ENCODE measurements around the gene LMOD3. TPM values are rescaled to one million over a fixed set of nuclear protein-coding genes. Genes with fewer than 3 reads are reported as not detected.
A peak's percentile ranks its signal among the peaks of the same experiment; 100 is the strongest.

Gene LMOD3
- total and polyA plus RNA-seq, 3 donors from 2014 or later = 0.55 TPM; not detected in 2

DNA sequence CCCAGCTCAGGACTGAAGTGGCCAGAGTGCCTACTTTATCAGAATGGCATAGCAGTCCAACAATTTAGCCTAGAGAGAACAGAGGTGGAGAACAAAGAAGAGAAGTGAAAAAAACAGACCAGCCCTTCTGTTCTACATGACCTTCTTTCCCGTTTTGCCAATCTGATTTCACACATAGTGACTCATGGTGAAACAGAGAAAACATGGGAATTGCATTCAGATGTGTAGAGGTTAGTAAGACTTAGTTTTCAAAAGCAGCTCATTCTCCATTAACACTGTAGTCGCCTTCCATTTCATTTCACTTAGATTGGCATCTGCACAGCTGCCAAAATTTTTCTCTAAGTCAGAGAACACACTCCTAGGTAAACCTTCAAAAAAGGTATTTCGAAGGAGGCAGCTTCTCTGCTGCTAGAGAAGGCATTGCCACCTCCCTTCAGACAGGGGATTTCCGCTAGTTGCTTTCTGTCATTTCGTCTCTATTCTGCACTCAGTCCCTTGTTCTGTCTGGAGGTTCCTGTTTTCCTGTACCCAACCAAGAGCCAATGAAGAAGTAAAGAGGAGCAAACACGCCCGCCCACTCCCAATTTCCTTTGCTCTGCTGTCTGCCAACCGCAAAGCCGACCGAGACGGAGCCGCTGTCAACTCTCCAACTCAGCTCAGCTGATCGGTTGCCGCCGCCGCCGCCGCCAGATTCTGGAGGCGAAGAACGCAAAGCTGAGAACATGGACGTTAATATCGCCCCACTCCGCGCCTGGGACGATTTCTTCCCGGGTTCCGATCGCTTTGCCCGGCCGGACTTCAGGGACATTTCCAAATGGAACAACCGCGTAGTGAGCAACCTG lies 37.8 kb downstream of the LMOD3 start, which contains the start of gene ARL6IP5:
TSS of gene ARL6IP5 (plus strand) at position 612 of the 842 bp plus-strand sequence. CDS start at position 723, 111 bp downstream.
- Histone ChIP-seq H3K27ac (peak within 1 kb of the TSS; percentile 82 to 84), H3K4me1 (peaks cover 41% of the 10 kb centered on the region), H3K36me3 (ENCODE audit: low read depth, missing control alignments) (no peaks in the 10 kb centered on the region), H3K27me3 (no peaks in the 10 kb centered on the region), H3K4me3 (peak within 1 kb of the TSS; percentile 77 to 83), H3K9me3 (no peaks in the 10 kb centered on the region)
- WGBS, 2 donors = 3 to 12% methylated on average over 5 to 32 of the region's 32 CpGs
- peak; percentile 97 for DNase-seq
- intact Hi-C loops (cut with DNase I; ENCODE audit: low total_unique reads) = no loop called here
- peak; percentile 4 for TF ChIP-seq POLR2A (IDR thresholded peaks at IDR 0.05)
- TF ChIP-seq, protein P1, sequence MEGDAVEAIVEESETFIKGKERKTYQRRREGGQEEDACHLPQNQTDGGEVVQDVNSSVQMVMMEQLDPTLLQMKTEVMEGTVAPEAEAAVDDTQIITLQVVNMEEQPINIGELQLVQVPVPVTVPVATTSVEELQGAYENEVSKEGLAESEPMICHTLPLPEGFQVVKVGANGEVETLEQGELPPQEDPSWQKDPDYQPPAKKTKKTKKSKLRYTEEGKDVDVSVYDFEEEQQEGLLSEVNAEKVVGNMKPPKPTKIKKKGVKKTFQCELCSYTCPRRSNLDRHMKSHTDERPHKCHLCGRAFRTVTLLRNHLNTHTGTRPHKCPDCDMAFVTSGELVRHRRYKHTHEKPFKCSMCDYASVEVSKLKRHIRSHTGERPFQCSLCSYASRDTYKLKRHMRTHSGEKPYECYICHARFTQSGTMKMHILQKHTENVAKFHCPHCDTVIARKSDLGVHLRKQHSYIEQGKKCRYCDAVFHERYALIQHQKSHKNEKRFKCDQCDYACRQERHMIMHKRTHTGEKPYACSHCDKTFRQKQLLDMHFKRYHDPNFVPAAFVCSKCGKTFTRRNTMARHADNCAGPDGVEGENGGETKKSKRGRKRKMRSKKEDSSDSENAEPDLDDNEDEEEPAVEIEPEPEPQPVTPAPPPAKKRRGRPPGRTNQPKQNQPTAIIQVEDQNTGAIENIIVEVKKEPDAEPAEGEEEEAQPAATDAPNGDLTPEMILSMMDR (IDR thresholded peaks at IDR 0.05) = no peak

DNA sequence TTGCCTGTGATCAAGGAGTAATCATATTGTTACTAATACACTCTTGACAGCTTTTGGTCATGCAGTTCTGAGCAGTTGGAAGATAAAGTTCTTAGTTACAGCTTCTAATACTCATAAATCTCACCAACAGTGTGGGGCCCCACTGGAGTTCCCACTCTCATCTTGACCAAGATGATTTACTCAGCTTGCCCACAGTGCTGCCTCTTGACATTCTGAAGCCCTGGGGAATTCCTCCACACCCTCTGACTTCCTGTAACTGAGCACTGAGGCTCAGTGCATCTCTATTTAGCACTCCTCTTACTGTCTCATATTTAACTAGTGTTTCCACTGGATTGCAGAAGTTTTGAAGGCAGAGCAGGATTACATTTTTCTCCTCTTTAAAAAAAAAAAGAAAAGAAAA lies 39.6 kb downstream of the LMOD3 start:
- Histone ChIP-seq H3K9me3 (no peaks in the 10 kb centered on the region), H3K27ac (peak overlapping the region in 1 of 2 donors; percentile 46)

DNA sequence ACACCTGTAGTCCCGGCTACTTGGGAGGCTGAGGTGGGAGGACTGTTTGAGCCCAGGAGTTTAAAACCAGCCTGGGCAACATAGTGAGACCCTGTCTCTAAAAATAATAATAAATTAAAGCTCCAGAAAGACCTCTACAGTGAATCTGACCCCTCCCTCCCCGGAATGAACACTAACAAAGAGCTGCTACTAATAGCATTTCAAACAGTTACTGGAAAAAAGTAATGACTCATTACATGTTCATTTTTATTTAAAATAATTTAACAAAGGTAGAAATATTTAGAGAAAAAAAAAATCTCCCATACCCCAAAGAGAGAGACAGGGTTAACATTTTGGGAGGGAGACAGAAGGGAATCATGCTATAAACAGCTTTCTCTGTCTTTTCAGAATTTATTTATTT lies 40.0 kb downstream of the LMOD3 start:
- no peaks in the 10 kb centered on the region for H3K36me3 ChIP-seq (ENCODE audit: low read depth, missing control alignments)
- TF ChIP-seq POLR2A (IDR thresholded peaks at IDR 0.05) = no peak
- TF ChIP-seq, protein P1 (IDR thresholded peaks at IDR 0.05) = no peak
- no peaks in the 10 kb centered on the region for H3K27me3 ChIP-seq
- WGBS, 2 donors = 80 to 83% methylated on average over 2 of the region's 2 CpGs
- H3K27ac ChIP-seq = peak overlapping the region in 1 of 2 donors; percentile 46
- no peak for DNase-seq
- H3K4me3 ChIP-seq = no peak overlapping the region
- intact Hi-C loops (cut with DNase I; ENCODE audit: low total_unique reads) = no loop called here
- H3K4me1 ChIP-seq = peaks cover 36% of the 10 kb centered on the region
- no peaks in the 10 kb centered on the region for H3K9me3 ChIP-seq

More for the DNA sequence above, 39.6 kb downstream of the LMOD3 start:
- peaks cover 41% of the 10 kb centered on the region for H3K4me1 ChIP-seq
- TF ChIP-seq, protein P1 (IDR thresholded peaks at IDR 0.05) = no peak
- TF ChIP-seq POLR2A (IDR thresholded peaks at IDR 0.05) = no peak
- H3K36me3 ChIP-seq (ENCODE audit: low read depth, missing control alignments) = no peaks in the 10 kb centered on the region
- no peak overlapping the region for H3K4me3 ChIP-seq
- intact Hi-C loops (cut with DNase I; ENCODE audit: low total_unique reads) = no loop called here
- H3K27me3 ChIP-seq = no peaks in the 10 kb centered on the region
- DNase-seq = peak; percentile 39

DNA sequence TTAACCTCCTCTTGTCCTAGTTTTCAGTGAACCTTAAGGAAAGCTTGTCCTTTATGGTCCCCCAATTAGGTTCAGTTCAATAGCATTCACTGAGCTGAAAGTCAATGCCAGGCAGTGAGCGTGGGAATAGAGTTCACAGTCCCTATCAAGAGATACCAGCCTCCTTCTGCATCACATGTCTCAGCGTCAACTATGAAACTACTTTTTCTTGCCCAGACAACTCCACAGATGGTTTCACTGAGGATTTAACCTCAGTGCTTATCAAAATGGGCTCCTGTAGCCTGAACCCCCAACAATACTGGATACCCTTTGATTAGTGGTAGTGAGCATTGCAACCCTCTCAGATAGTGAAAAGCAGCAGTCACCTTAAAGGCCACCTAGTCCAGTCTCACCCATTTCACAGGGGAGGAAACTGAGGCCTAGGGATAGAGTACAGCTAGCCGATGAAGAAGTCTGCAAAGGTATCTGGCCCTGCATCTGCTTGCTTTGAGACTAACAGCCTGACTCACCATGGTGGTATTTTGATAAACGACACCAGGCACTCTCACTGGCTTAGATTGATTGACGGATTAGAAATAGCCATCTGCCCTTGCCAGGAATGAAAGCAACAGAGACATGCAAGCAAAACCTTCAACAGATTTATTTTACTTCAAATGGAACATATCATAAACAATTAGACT lies 40.7 kb downstream of the LMOD3 start:
- peak; percentile 37 for DNase-seq
- no peaks in the 10 kb centered on the region for H3K9me3 ChIP-seq
- peaks cover 30% of the 10 kb centered on the region for H3K4me1 ChIP-seq
- no peaks in the 10 kb centered on the region for H3K36me3 ChIP-seq (ENCODE audit: low read depth, missing control alignments)
- H3K27me3 ChIP-seq = no peaks in the 10 kb centered on the region
- H3K27ac ChIP-seq = no peak overlapping the region
- TF ChIP-seq, protein P1 (IDR thresholded peaks at IDR 0.05) = no peak
- TF ChIP-seq POLR2A (IDR thresholded peaks at IDR 0.05) = no peak
- H3K4me3 ChIP-seq = no peak overlapping the region
- 79 to 83% methylated on average over 5 of the region's 5 CpGs for WGBS, 2 donors
- intact Hi-C loops (cut with DNase I; ENCODE audit: low total_unique reads) = no loop called here

Measured in testis (tissue), 3 donors.